Suppressor macrophage (primary cell): ENCODE measurements around the gene CSNK2A1.
A peak's percentile ranks its signal among the peaks of the same experiment; 100 is the strongest.
"Not testable (repeated sequence)": the region's sequence is repeated elsewhere in the genome, so short reads cannot be mapped to it uniquely, and the experiment has no call there.

Experiments
- DNase-seq, 4 experiments: peaks; one replicate each; pipeline ENCODE4 v3.0.0-alpha.2; 2020 to 2022

Gene CSNK2A1

GRCh38 chr20:480044-480443 lies 63.5 kb downstream of the CSNK2A1 start:
- DNase-seq = no peak

- DNase-seq = no peak
Measured at GRCh38 chr20:479487-479886, 64.1 kb downstream of the CSNK2A1 start.

GRCh38 chr20:478949-479429 lies 64.6 kb downstream of the CSNK2A1 start:
- DNase-seq = peak; percentile 56 to 84 (median 78)

- no peak for DNase-seq
Measured at GRCh38 chr20:478010-478948, 65.3 kb downstream of the CSNK2A1 start.

GRCh38 chr20:476561-477249 lies 66.9 kb downstream of the CSNK2A1 start:
- not testable (repeated sequence) for DNase-seq

- no peak for DNase-seq
Measured at GRCh38 chr20:475463-476357, 67.9 kb downstream of the CSNK2A1 start.

GRCh38 chr20:474581-474980 lies 69.0 kb downstream of the CSNK2A1 start:
- no peak for DNase-seq

- no peak for DNase-seq
Measured at GRCh38 chr20:472889-473292, 70.7 kb downstream of the CSNK2A1 start.

- no peak for DNase-seq
Measured at GRCh38 chr20:472137-472846, 71.3 kb downstream of the CSNK2A1 start.

GRCh38 chr20:469746-470490 lies 73.7 kb downstream of the CSNK2A1 start:
- DNase-seq = no peak

GRCh38 chr20:467755-468154 lies 75.8 kb downstream of the CSNK2A1 start:
- no peak for DNase-seq

GRCh38 chr20:462199-462991 lies 81.2 kb downstream of the CSNK2A1 start, which contains the start of gene TBC1D20:
Gene TBC1D20, minus strand, starts transcription at chr20:462533. Its CDS starts 128 bp downstream, at chr20:462405.
- DNase-seq = peak; percentile 92 to 97 (median 95)

- peak; percentile 41 to 73 (median 49) for DNase-seq
Measured at GRCh38 chr20:461254-462198, 82.1 kb downstream of the CSNK2A1 start.

GRCh38 chr20:460707-461106 lies 82.9 kb downstream of the CSNK2A1 start:
- DNase-seq = peak; percentile 55 to 71 (median 66)

GRCh38 chr20:460180-460579 lies 83.4 kb downstream of the CSNK2A1 start:
- DNase-seq = no peak

GRCh38 chr20:458776-459175 lies 84.8 kb downstream of the CSNK2A1 start:
- DNase-seq = peak; percentile 20 to 62 (median 55)

- DNase-seq = no peak
Measured at GRCh38 chr20:454951-455350, 88.6 kb downstream of the CSNK2A1 start.

- DNase-seq = not testable (repeated sequence)
Measured at GRCh38 chr20:452021-452420, 91.6 kb downstream of the CSNK2A1 start.
